ENCODE measurements around the gene OSTF1. TPM values are rescaled to one million over a fixed set of nuclear protein-coding genes. Genes with fewer than 3 reads are reported as not detected.

Gene OSTF1
- total RNA-seq, 1 experiment from 2014 or later: 26.5 TPM

DNA sequence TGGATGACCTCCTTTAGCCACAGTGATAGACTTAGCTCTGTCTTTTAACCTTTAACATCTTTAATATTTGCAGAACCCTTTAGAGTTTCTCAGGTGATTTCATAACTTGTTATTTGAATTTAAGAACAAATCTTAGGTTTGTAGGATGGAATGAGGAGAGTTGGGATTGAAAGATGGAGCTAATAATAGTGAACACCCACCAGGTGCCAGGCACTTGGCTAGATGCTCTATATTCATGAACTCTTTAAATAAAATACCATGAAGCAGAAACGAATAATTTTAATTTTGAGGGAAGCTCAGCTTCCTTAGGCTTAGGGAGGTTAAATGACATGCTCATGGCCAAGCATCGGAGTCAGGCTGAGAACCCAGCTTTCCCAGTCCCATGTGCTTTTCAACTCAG, 40.8 kb upstream of the OSTF1 start:
- H3K9me3 ChIP-seq (ENCODE audit: low read length): no peaks in the 10 kb centered on the region
- H3K4me1 ChIP-seq (ENCODE audit: insufficient read depth, low read length): no peaks in the 10 kb centered on the region
- POLR2A ChIA-PET (ENCODE audit: unreplicated experiment): no interaction called here
- TF ChIP-seq, protein P1, sequence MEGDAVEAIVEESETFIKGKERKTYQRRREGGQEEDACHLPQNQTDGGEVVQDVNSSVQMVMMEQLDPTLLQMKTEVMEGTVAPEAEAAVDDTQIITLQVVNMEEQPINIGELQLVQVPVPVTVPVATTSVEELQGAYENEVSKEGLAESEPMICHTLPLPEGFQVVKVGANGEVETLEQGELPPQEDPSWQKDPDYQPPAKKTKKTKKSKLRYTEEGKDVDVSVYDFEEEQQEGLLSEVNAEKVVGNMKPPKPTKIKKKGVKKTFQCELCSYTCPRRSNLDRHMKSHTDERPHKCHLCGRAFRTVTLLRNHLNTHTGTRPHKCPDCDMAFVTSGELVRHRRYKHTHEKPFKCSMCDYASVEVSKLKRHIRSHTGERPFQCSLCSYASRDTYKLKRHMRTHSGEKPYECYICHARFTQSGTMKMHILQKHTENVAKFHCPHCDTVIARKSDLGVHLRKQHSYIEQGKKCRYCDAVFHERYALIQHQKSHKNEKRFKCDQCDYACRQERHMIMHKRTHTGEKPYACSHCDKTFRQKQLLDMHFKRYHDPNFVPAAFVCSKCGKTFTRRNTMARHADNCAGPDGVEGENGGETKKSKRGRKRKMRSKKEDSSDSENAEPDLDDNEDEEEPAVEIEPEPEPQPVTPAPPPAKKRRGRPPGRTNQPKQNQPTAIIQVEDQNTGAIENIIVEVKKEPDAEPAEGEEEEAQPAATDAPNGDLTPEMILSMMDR (conservative IDR thresholded peaks at IDR 0.05; ENCODE audit: low read depth, low read length): no peak
- no peak for TF ChIP-seq EZH2phosphoT487 (IDR thresholded peaks at IDR 0.05; ENCODE audit: borderline replicate concordance, low read length)
- no peak for TF ChIP-seq EZH2 (IDR thresholded peaks at IDR 0.05; ENCODE audit: low read length, unreplicated experiment)
- H3K79me2 ChIP-seq (ENCODE audit: low read length): no peaks in the 10 kb centered on the region
- H3K36me3 ChIP-seq (ENCODE audit: low read depth, low read length): no peaks in the 10 kb centered on the region
- CTCF ChIA-PET: no interaction called here
- H3K9ac ChIP-seq (ENCODE audit: low read length): no peak overlapping the region
- no peak for DNase-seq
- ATAC-seq: no peak
- no peaks in the 10 kb centered on the region for H3K9me2 ChIP-seq (replicated peaks; ENCODE audit: low read length)
- no peaks in the 10 kb centered on the region for H3K27me3 ChIP-seq (ENCODE audit: low read length)
- H3K4me3 ChIP-seq (ENCODE audit: low read length): no peak overlapping the region
- no peak overlapping the region for H3K27ac ChIP-seq (ENCODE audit: low read length)
- no peaks in the 10 kb centered on the region for H3F3A ChIP-seq (ENCODE audit: low read length, unreplicated experiment)
- no peaks in the 10 kb centered on the region for H4K20me1 ChIP-seq (ENCODE audit: low read length)
- BruUV-seq (replicated peaks): no TSS peak
- H2AFZ ChIP-seq (ENCODE audit: low read length): no peak overlapping the region
- intact Hi-C loops (cut with micrococcal nuclease): no loop called here
- no peak overlapping the region for H3K4me2 ChIP-seq (ENCODE audit: low read length)

DNA sequence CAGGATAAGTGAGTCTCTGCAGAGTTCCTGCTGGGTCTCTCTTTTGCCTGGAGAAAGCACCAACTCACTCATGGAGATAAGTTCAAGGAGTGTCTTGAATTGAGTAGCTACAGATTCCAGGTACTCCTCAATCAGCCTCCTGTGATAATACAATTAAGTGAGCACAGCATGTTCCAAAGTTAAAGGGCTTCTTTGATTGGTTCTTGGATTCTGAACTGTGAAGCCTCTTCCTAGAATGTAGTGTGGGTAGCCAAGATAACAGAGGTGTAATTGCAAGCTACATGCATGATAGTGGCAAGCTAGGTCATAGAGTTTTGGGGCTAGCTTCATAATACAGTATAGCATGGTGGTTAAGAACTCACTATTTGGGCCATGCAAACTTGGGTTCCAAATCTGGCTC, 37.0 kb upstream of the OSTF1 start:
- TF ChIP-seq, protein P1 (conservative IDR thresholded peaks at IDR 0.05; ENCODE audit: low read depth, low read length): no peak
- no peak for TF ChIP-seq EZH2 (IDR thresholded peaks at IDR 0.05; ENCODE audit: low read length, unreplicated experiment)
- no peak for TF ChIP-seq EZH2phosphoT487 (IDR thresholded peaks at IDR 0.05; ENCODE audit: borderline replicate concordance, low read length)
- H3K9me2 ChIP-seq (replicated peaks; ENCODE audit: low read length): no peaks in the 10 kb centered on the region
- no peaks in the 10 kb centered on the region for H3F3A ChIP-seq (ENCODE audit: low read length, unreplicated experiment)
- no peaks in the 10 kb centered on the region for H3K4me1 ChIP-seq (ENCODE audit: insufficient read depth, low read length)
- no peak overlapping the region for H3K4me3 ChIP-seq (ENCODE audit: low read length)
- no peaks in the 10 kb centered on the region for H3K27me3 ChIP-seq (ENCODE audit: low read length)
- ChIA-PET CTCF (no interaction called here), POLR2A (ENCODE audit: unreplicated experiment) (no interaction called here)
- no peak overlapping the region for H3K27ac ChIP-seq (ENCODE audit: low read length)
- H2AFZ ChIP-seq (ENCODE audit: low read length): no peak overlapping the region
- no TSS peak for BruUV-seq (replicated peaks)
- H3K36me3 ChIP-seq (ENCODE audit: low read depth, low read length): no peaks in the 10 kb centered on the region
- ATAC-seq (no peak), DNase-seq (no peak)
- H3K4me2 ChIP-seq (ENCODE audit: low read length): no peak overlapping the region
- H3K79me2 ChIP-seq (ENCODE audit: low read length): no peaks in the 10 kb centered on the region
- H3K9ac ChIP-seq (ENCODE audit: low read length): no peak overlapping the region
- H4K20me1 ChIP-seq (ENCODE audit: low read length): no peaks in the 10 kb centered on the region
- H3K9me3 ChIP-seq (ENCODE audit: low read length): no peaks in the 10 kb centered on the region
- intact Hi-C loops (cut with micrococcal nuclease): no loop called here

DNA sequence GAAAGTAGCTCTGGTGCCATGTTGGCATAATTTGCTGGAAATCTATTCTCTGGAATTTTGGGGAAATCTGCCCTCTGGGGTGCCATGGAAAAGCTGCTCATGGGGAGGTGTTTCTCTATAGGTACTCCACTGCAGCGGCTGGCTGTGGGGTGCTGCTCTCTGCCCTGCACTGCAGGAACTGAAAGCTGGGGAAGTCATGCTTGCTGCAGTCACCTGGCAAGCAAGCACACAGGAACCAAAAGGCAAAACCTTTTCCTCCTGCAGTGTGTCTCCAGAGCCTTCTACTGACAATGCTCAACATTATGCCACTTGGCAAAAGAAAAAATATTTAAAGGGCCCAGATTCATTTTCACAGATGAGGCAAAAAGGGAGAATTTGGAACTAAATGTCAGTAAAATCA, 34.4 kb upstream of the OSTF1 start:
- CTCF ChIA-PET: interaction anchor here (0.6 kb wide), 1 partner anchor 27 kb away, joined by 3 read pairs; no protein-coding TSS in a partner anchor

More for the DNA sequence above, 34.4 kb upstream of the OSTF1 start:
- H3K9ac ChIP-seq (ENCODE audit: low read length): no peak overlapping the region
- H3F3A ChIP-seq (ENCODE audit: low read length, unreplicated experiment): no peaks in the 10 kb centered on the region
- no peaks in the 10 kb centered on the region for H3K9me2 ChIP-seq (replicated peaks; ENCODE audit: low read length)
- no peaks in the 10 kb centered on the region for H4K20me1 ChIP-seq (ENCODE audit: low read length)
- no peak for TF ChIP-seq EZH2phosphoT487 (IDR thresholded peaks at IDR 0.05; ENCODE audit: borderline replicate concordance, low read length)
- TF ChIP-seq, protein P1 (conservative IDR thresholded peaks at IDR 0.05; ENCODE audit: low read depth, low read length): no peak
- no peak for TF ChIP-seq EZH2 (IDR thresholded peaks at IDR 0.05; ENCODE audit: low read length, unreplicated experiment)
- H3K9me3 ChIP-seq (ENCODE audit: low read length): no peaks in the 10 kb centered on the region
- no peak overlapping the region for H3K27ac ChIP-seq (ENCODE audit: low read length)
- no peaks in the 10 kb centered on the region for H3K36me3 ChIP-seq (ENCODE audit: low read depth, low read length)
- intact Hi-C loops (cut with micrococcal nuclease): no loop called here
- DNase-seq (no peak), ATAC-seq (no peak)
- H3K4me1 ChIP-seq (ENCODE audit: insufficient read depth, low read length): no peaks in the 10 kb centered on the region
- BruUV-seq (replicated peaks): no TSS peak
- no peaks in the 10 kb centered on the region for H3K79me2 ChIP-seq (ENCODE audit: low read length)
- no peak overlapping the region for H3K4me2 ChIP-seq (ENCODE audit: low read length)
- H3K4me3 ChIP-seq (ENCODE audit: low read length): no peak overlapping the region
- no peak overlapping the region for H2AFZ ChIP-seq (ENCODE audit: low read length)
- POLR2A ChIA-PET (ENCODE audit: unreplicated experiment): interaction anchor here (0.6 kb wide), 1 partner anchor 26 kb away, joined by 6 read pairs; no protein-coding TSS in a partner anchor
- H3K27me3 ChIP-seq (ENCODE audit: low read length): no peaks in the 10 kb centered on the region

All from PC-3 (cell line).